ENCODE data around the gene C11orf65. TPM values are rescaled to one million over a fixed set of nuclear protein-coding genes. Genes with fewer than 3 reads are reported as not detected.

C11orf65 gene
- polyA plus RNA-seq, result under 1 TPM in 2 of 4 donors, not detected in 2; 0.24 to 0.84 TPM
- long read RNA-seq, donor 1, result 0 reads
- long read RNA-seq, donor 2, partial matches to known transcripts, result 6 of 6 reads
- long read RNA-seq, donor 2, other reads (novel, unspliced or antisense), result 0 of 6 reads
- long read RNA-seq, donor 3, result 0 reads
- long read RNA-seq, donor 4, result 0 reads
- long read RNA-seq, donor 5, result 0 reads
- long read RNA-seq, donor 6, result 0 reads
- long read RNA-seq, donor 7, result 0 reads
- long read RNA-seq, donor 8, result 0 reads
- long read RNA-seq, donor 9, result 0 reads
- long read RNA-seq, donor 10, result 0 reads

- no peaks in the 10 kb centered on the region for H3K9me3 ChIP-seq (ENCODE audit: control insufficient read depth in 2 of 2, insufficient read depth in 1 of 2, low read depth in 1 of 2, low read length in 1 of 2)
- peak within 1 kb of the TSS; percentile 67 to 80 (median 75) for H3K4me3 ChIP-seq (ENCODE audit: low read depth in 1 of 3, low read length in 3 of 3)
- H3K36me3 ChIP-seq (ENCODE audit: control insufficient read depth in 3 of 3, insufficient read depth in 2 of 3, low read depth in 1 of 3, low read length in 3 of 3), result no peaks in the 10 kb centered on the region
- peaks cover 0 to 2% (median 2%) of the 10 kb centered on the region in 3 donors for H3K4me1 ChIP-seq (ENCODE audit: control insufficient read depth in 3 of 3, insufficient read depth in 2 of 3, low read depth in 1 of 3, low read length in 2 of 3)
- H3K27ac ChIP-seq (ENCODE audit: low read depth in 1 of 3, low read length in 2 of 3), result peak within 1 kb of the TSS; percentile 99 to 100 (median 100)
- H3K27me3 ChIP-seq (ENCODE audit: control insufficient read depth in 3 of 3, insufficient read depth in 3 of 3, low read length in 3 of 3), result no peaks in the 10 kb centered on the region
- DNase-seq (peak; percentile 98 to 99), FAIRE-seq (no peak)
- 0 to 1% (median 0%) methylated on average over 35 of the region's 35 CpGs for WGBS, 3 donors
Observed at GRCh38 chr11:108467091-108467823, at the start of gene C11orf65. TSS of gene C11orf65 (minus strand) at chr11:108467529. CDS start at chr11:108461559, 5,970 bp downstream.

DNA sequence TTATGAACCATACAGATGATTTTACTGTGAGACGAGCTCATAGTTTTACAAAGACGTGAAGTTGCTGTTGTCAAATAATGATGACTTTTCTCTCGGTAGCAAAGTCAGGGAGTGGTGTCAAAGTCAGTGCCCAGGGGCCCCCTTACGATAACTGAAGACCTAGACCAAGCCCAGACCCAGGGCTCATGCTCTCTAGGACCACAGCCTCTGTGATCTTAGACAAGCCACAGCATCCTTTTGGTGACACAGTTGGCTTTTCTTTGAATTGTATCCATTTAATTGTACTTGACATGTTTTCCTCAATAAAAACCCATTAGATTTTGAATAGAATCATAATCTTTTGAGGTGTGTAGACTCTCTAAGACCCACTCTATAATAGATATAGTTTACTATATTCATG lies 48.8 kb upstream of the C11orf65 start:
- FAIRE-seq (no peak), DNase-seq (no peak)
- H3K27ac ChIP-seq (ENCODE audit: low read depth in 1 of 3, low read length in 2 of 3), result no peak overlapping the region
- H3K36me3 ChIP-seq (ENCODE audit: control insufficient read depth in 3 of 3, insufficient read depth in 2 of 3, low read depth in 1 of 3, low read length in 3 of 3), result peaks cover 0 to 5% (median 2%) of the 10 kb centered on the region in 3 donors
- no peaks in the 10 kb centered on the region for H3K9me3 ChIP-seq (ENCODE audit: control insufficient read depth in 2 of 2, insufficient read depth in 1 of 2, low read depth in 1 of 2, low read length in 1 of 2)
- H3K4me1 ChIP-seq (ENCODE audit: control insufficient read depth in 3 of 3, insufficient read depth in 2 of 3, low read depth in 1 of 3, low read length in 2 of 3), result no peaks in the 10 kb centered on the region
- no peaks in the 10 kb centered on the region for H3K27me3 ChIP-seq (ENCODE audit: control insufficient read depth in 3 of 3, insufficient read depth in 3 of 3, low read length in 3 of 3)
- no peak overlapping the region for H3K4me3 ChIP-seq (ENCODE audit: low read depth in 1 of 3, low read length in 3 of 3)
- WGBS, 3 donors, result 94 to 98% (median 98%) methylated on average over 4 of the region's 4 CpGs

DNA sequence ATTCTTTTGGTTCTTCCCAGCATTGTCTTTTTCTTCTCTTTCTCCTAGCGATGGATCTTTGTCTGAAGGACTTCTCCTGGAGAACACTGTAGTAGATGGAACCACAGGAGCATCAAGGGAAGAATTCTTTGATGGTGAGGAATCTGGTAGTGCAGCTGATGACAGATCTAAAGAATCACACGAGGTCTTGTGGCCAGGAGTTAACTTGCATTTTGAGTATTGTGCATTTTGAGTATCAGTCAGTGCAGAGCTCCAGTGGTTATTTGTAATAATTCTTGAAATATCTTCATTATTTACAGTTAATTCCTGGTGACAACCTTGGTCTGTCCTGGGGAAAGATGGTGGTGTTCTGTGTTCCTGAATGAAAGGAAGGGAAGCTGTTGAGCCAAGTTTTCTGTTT lies 45.4 kb upstream of the C11orf65 start:
- Histone ChIP-seq H3K4me3 (ENCODE audit: low read depth in 1 of 3, low read length in 3 of 3) (no peak overlapping the region), H3K4me1 (ENCODE audit: control insufficient read depth in 3 of 3, insufficient read depth in 2 of 3, low read depth in 1 of 3, low read length in 2 of 3) (no peaks in the 10 kb centered on the region), H3K27me3 (ENCODE audit: control insufficient read depth in 3 of 3, insufficient read depth in 3 of 3, low read length in 3 of 3) (no peaks in the 10 kb centered on the region), H3K9me3 (ENCODE audit: control insufficient read depth in 2 of 2, insufficient read depth in 1 of 2, low read depth in 1 of 2, low read length in 1 of 2) (no peaks in the 10 kb centered on the region), H3K27ac (ENCODE audit: low read depth in 1 of 3, low read length in 2 of 3) (no peak overlapping the region), H3K36me3 (ENCODE audit: control insufficient read depth in 3 of 3, insufficient read depth in 2 of 3, low read depth in 1 of 3, low read length in 3 of 3) (peaks cover 0 to 7% (median 2%) of the 10 kb centered on the region in 3 donors)
- FAIRE-seq (no peak), DNase-seq (no peak)
- 85 to 93% (median 85%) methylated on average over 2 of the region's 2 CpGs for WGBS, 3 donors

DNA sequence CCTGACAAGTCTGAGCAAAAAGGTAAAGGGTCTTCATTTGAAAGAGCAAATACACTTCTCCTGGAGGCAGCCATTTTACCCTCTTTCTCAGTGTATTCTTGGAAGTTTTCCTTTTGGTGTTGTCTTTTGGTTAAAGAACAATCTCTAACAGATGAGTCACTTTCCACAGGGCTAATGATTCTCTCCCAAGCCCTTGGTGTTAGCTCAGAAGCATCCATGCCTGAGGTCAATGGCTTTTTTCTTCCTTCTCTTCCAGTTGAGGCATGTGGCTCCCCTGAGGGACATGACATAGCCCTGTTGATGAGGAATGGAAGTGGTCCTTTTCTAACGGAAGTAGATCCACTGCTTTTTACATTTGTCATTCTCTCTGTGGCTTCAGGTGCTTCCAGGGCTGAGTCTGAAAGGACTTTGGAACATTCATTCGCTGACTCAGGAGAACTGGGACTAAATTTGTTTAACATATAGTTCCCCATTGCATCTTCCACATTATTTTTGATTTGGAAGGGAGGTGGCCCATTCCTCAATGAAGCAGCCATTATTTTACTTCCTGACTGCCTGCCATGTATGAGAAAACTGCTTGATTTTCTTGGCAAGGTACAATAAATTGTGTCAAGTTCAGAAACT lies 44.6 kb upstream of the C11orf65 start:
- DNase-seq (no peak), FAIRE-seq (no peak)
- H3K4me1 ChIP-seq (ENCODE audit: control insufficient read depth in 3 of 3, insufficient read depth in 2 of 3, low read depth in 1 of 3, low read length in 2 of 3), result no peaks in the 10 kb centered on the region
- H3K36me3 ChIP-seq (ENCODE audit: control insufficient read depth in 3 of 3, insufficient read depth in 2 of 3, low read depth in 1 of 3, low read length in 3 of 3), result peaks cover 0 to 7% (median 0%) of the 10 kb centered on the region in 3 donors
- H3K9me3 ChIP-seq (ENCODE audit: control insufficient read depth in 2 of 2, insufficient read depth in 1 of 2, low read depth in 1 of 2, low read length in 1 of 2), result no peaks in the 10 kb centered on the region
- WGBS, 3 donors, result 85 to 97% (median 93%) methylated on average over 2 of the region's 2 CpGs
- H3K27ac ChIP-seq (ENCODE audit: low read depth in 1 of 3, low read length in 2 of 3), result no peak overlapping the region
- H3K27me3 ChIP-seq (ENCODE audit: control insufficient read depth in 3 of 3, insufficient read depth in 3 of 3, low read length in 3 of 3), result no peaks in the 10 kb centered on the region
- H3K4me3 ChIP-seq (ENCODE audit: low read depth in 1 of 3, low read length in 3 of 3), result no peak overlapping the region

DNA sequence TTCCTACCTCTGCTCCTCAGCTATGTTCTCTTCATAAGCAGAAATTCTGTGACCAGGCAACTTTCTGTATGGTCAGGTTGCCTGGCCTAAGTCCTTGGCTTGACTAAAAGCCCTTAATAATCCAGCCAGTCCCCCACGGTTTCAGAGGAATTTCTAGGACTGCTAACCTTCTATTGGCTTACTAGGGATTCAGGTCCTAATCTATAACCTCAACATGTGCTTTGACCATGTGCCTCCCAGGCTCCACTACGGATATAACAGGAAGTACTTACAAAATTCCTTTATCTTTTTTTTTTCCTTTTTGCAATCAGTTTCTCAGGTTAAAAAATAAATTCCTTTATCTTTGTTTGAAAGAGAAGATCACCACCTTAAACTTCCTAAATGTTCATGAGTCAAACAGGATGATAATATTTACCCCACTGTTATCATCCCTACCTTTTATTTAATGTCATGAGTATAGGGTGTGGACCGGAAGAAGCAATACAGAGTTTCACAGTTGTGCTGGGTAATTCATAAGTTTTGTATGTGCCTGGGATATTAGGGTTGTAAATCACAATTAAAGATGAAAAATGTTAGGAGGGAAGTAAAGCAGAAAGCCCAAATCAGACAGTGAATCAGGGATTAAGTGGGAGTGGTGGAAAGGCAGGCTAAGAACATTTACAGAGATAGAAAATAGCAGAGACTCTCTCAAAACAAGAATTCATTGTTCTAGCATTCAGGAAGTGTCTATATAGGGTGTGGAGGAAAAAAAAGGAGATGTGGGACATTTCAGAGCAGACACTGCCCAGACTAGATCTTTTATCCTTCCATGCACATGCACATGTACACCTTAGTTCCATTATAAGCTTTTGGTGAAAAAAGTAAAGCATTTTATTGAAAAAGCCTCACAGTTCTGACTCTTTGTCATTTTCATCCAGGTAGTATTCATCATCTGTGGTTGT lies 41.6 kb upstream of the C11orf65 start:
- Histone ChIP-seq H3K9me3 (ENCODE audit: control insufficient read depth in 2 of 2, insufficient read depth in 1 of 2, low read depth in 1 of 2, low read length in 1 of 2) (no peaks in the 10 kb centered on the region), H3K4me3 (ENCODE audit: low read depth in 1 of 3, low read length in 3 of 3) (no peak overlapping the region), H3K27me3 (ENCODE audit: control insufficient read depth in 3 of 3, insufficient read depth in 3 of 3, low read length in 3 of 3) (no peaks in the 10 kb centered on the region), H3K4me1 (ENCODE audit: control insufficient read depth in 3 of 3, insufficient read depth in 2 of 3, low read depth in 1 of 3, low read length in 2 of 3) (no peaks in the 10 kb centered on the region), H3K36me3 (ENCODE audit: control insufficient read depth in 3 of 3, insufficient read depth in 2 of 3, low read depth in 1 of 3, low read length in 3 of 3) (peaks cover 0 to 3% (median 0%) of the 10 kb centered on the region in 3 donors), H3K27ac (ENCODE audit: low read depth in 1 of 3, low read length in 2 of 3) (no peak overlapping the region)
- DNase-seq (peak; percentile 9 to 38), FAIRE-seq (no peak)
- 55 to 60% (median 57%) methylated on average over 3 of the region's 3 CpGs for WGBS, 3 donors

GRCh38 chr11:108501396-108501795 lies 34.1 kb upstream of the C11orf65 start:
- WGBS, 3 donors, result 88 to 95% (median 95%) methylated on average over 5 of the region's 5 CpGs
- H3K9me3 ChIP-seq (ENCODE audit: control insufficient read depth in 2 of 2, insufficient read depth in 1 of 2, low read depth in 1 of 2, low read length in 1 of 2), result no peaks in the 10 kb centered on the region
- no peaks in the 10 kb centered on the region for H3K27me3 ChIP-seq (ENCODE audit: control insufficient read depth in 3 of 3, insufficient read depth in 3 of 3, low read length in 3 of 3)
- peaks cover 3 to 8% (median 5%) of the 10 kb centered on the region in 3 donors for H3K4me1 ChIP-seq (ENCODE audit: control insufficient read depth in 3 of 3, insufficient read depth in 2 of 3, low read depth in 1 of 3, low read length in 2 of 3)
- FAIRE-seq (no peak), DNase-seq (no peak)
- no peaks in the 10 kb centered on the region for H3K36me3 ChIP-seq (ENCODE audit: control insufficient read depth in 3 of 3, insufficient read depth in 2 of 3, low read depth in 1 of 3, low read length in 3 of 3)
- H3K4me3 ChIP-seq (ENCODE audit: low read depth in 1 of 3, low read length in 3 of 3), result no peak overlapping the region
- H3K27ac ChIP-seq (ENCODE audit: low read depth in 1 of 3, low read length in 2 of 3), result no peak overlapping the region

- Histone ChIP-seq H3K36me3 (ENCODE audit: control insufficient read depth in 3 of 3, insufficient read depth in 2 of 3, low read depth in 1 of 3, low read length in 3 of 3) (no peaks in the 10 kb centered on the region), H3K4me3 (ENCODE audit: low read depth in 1 of 3, low read length in 3 of 3) (no peak overlapping the region), H3K4me1 (ENCODE audit: control insufficient read depth in 3 of 3, insufficient read depth in 2 of 3, low read depth in 1 of 3, low read length in 2 of 3) (peaks cover 3 to 8% (median 5%) of the 10 kb centered on the region in 3 donors), H3K27me3 (ENCODE audit: control insufficient read depth in 3 of 3, insufficient read depth in 3 of 3, low read length in 3 of 3) (no peaks in the 10 kb centered on the region), H3K27ac (ENCODE audit: low read depth in 1 of 3, low read length in 2 of 3) (no peak overlapping the region), H3K9me3 (ENCODE audit: control insufficient read depth in 2 of 2, insufficient read depth in 1 of 2, low read depth in 1 of 2, low read length in 1 of 2) (no peaks in the 10 kb centered on the region)
- FAIRE-seq (no peak), DNase-seq (peak in 1 of 2 donors; percentile 23)
- WGBS, 3 donors, result 26 to 56% (median 45%) methylated on average over 2 of the region's 2 CpGs
Observed at GRCh38 chr11:108500721-108501120, 33.4 kb upstream of the C11orf65 start.

DNA sequence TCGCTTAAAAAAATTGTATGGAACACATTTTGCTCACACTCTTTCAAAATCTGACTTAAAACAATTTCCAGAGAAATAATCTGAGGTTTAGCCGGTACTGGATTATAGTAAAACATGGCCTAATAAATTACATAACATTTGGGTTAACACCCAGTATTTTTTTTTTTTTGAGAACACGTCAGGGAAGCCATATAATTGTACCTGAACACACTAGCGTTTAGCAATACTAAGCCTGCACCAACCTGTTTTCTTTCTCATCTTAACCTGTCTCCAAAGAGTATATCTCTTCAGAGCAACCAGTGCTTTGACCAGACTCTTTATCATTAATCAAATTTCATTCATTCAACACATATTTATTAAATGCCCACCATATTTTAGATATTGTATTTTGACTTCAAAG lies 32.8 kb upstream of the C11orf65 start:
- no peak overlapping the region for H3K27ac ChIP-seq (ENCODE audit: low read depth in 1 of 3, low read length in 2 of 3)
- no peaks in the 10 kb centered on the region for H3K27me3 ChIP-seq (ENCODE audit: control insufficient read depth in 3 of 3, insufficient read depth in 3 of 3, low read length in 3 of 3)
- H3K4me1 ChIP-seq (ENCODE audit: control insufficient read depth in 3 of 3, insufficient read depth in 2 of 3, low read depth in 1 of 3, low read length in 2 of 3), result peaks cover 3 to 8% (median 5%) of the 10 kb centered on the region in 3 donors
- FAIRE-seq (no peak), DNase-seq (no peak)
- no peak overlapping the region for H3K4me3 ChIP-seq (ENCODE audit: low read depth in 1 of 3, low read length in 3 of 3)
- 85 to 91% (median 90%) methylated on average over 4 of the region's 4 CpGs for WGBS, 3 donors
- no peaks in the 10 kb centered on the region for H3K9me3 ChIP-seq (ENCODE audit: control insufficient read depth in 2 of 2, insufficient read depth in 1 of 2, low read depth in 1 of 2, low read length in 1 of 2)
- H3K36me3 ChIP-seq (ENCODE audit: control insufficient read depth in 3 of 3, insufficient read depth in 2 of 3, low read depth in 1 of 3, low read length in 3 of 3), result no peaks in the 10 kb centered on the region

Data from small intestine (tissue), 16 donors.